ENCODE data around the gene C5orf34. TPM values are rescaled to one million over a fixed set of nuclear protein-coding genes. Genes with fewer than 3 reads are reported as not detected.
"Not testable (repeated sequence)": the region's sequence is repeated elsewhere in the genome, so short reads cannot be mapped to it uniquely, and the experiment has no call there.

C5orf34 gene
- total RNA-seq, 1 donor from 2014 or later, result 11.4 TPM

- H3K36me3 Mint-ChIP-seq (ENCODE audit: low read depth), result peaks cover 68% of the 10 kb centered on the region
- no peaks in the 10 kb centered on the region for H3K27me3 Mint-ChIP-seq (ENCODE audit: low read depth)
- TF ChIP-seq CTCF (conservative IDR thresholded peaks at IDR 0.05), result no peak
- no peak overlapping the region for H3K27ac Mint-ChIP-seq (ENCODE audit: unreplicated experiment)
- no peak overlapping the region for H3K4me3 Mint-ChIP-seq
- H3K9me3 Mint-ChIP-seq, result peaks cover 32% of the 10 kb centered on the region
- H3K4me1 Mint-ChIP-seq, result no peaks in the 10 kb centered on the region
- no peak for DNase-seq (ENCODE audit: low read depth, low spot score)
Measured at GRCh38 chr5:43469671-43470391, 45.1 kb downstream of the C5orf34 start.

GRCh38 chr5:43467100-43467499 lies 47.8 kb downstream of the C5orf34 start:
- Mint-ChIP-seq H3K27ac (ENCODE audit: unreplicated experiment) (no peak overlapping the region), H3K9me3 (peaks cover 21% of the 10 kb centered on the region), H3K27me3 (ENCODE audit: low read depth) (no peaks in the 10 kb centered on the region), H3K4me1 (no peaks in the 10 kb centered on the region), H3K4me3 (no peak overlapping the region), H3K36me3 (ENCODE audit: low read depth) (peaks cover 62% of the 10 kb centered on the region)
- TF ChIP-seq CTCF (conservative IDR thresholded peaks at IDR 0.05), result no peak
- no peak for DNase-seq (ENCODE audit: low read depth, low spot score)

- Mint-ChIP-seq H3K9me3 (peaks cover 15% of the 10 kb centered on the region), H3K36me3 (ENCODE audit: low read depth) (peaks cover 57% of the 10 kb centered on the region)
- not testable (repeated sequence) for H3K27me3 Mint-ChIP-seq (ENCODE audit: low read depth); H3K4me1 Mint-ChIP-seq; DNase-seq (ENCODE audit: low read depth, low spot score); H3K27ac Mint-ChIP-seq (ENCODE audit: unreplicated experiment); H3K4me3 Mint-ChIP-seq
Measured at GRCh38 chr5:43465455-43465854, 49.5 kb downstream of the C5orf34 start.

- Mint-ChIP-seq H3K27me3 (ENCODE audit: low read depth) (no peaks in the 10 kb centered on the region), H3K9me3 (peaks cover 11% of the 10 kb centered on the region), H3K4me3 (no peak overlapping the region), H3K4me1 (no peaks in the 10 kb centered on the region), H3K27ac (ENCODE audit: unreplicated experiment) (no peak overlapping the region), H3K36me3 (ENCODE audit: low read depth) (peaks cover 46% of the 10 kb centered on the region)
- TF ChIP-seq CTCF (conservative IDR thresholded peaks at IDR 0.05), result no peak
- DNase-seq (ENCODE audit: low read depth, low spot score), result no peak
Measured at GRCh38 chr5:43461066-43461465, 53.9 kb downstream of the C5orf34 start.

- Mint-ChIP-seq H3K27ac (ENCODE audit: unreplicated experiment) (no peak overlapping the region), H3K27me3 (ENCODE audit: low read depth) (no peaks in the 10 kb centered on the region), H3K4me1 (no peaks in the 10 kb centered on the region), H3K4me3 (no peak overlapping the region), H3K36me3 (ENCODE audit: low read depth) (peaks cover 40% of the 10 kb centered on the region), H3K9me3 (peaks cover 10% of the 10 kb centered on the region)
- DNase-seq (ENCODE audit: low read depth, low spot score), result no peak
- no peak for TF ChIP-seq CTCF (conservative IDR thresholded peaks at IDR 0.05)
Measured at GRCh38 chr5:43456556-43456955, 58.4 kb downstream of the C5orf34 start.

GRCh38 chr5:43441575-43441974 lies 73.4 kb downstream of the C5orf34 start:
- not testable (repeated sequence) for H3K4me1 Mint-ChIP-seq
- peaks cover 45% of the 10 kb centered on the region for H3K36me3 Mint-ChIP-seq (ENCODE audit: low read depth)
- peaks cover 27% of the 10 kb centered on the region for H3K9me3 Mint-ChIP-seq

More at GRCh38 chr5:43441575-43441974, 73.4 kb downstream of the C5orf34 start:
- H3K4me3 Mint-ChIP-seq; DNase-seq (ENCODE audit: low read depth, low spot score); H3K27me3 Mint-ChIP-seq (ENCODE audit: low read depth): not testable (repeated sequence)
- H3K27ac Mint-ChIP-seq (ENCODE audit: unreplicated experiment), result peak overlapping the region; percentile 43

Measured in neural crest cell (in vitro differentiated cells).